Prostate gland (tissue), 2 donors: ENCODE measurements around the gene AHCYL2.

ENCODE experiments used
- POLR2A ChIP-seq: fragments of 450-650 bp; IDR thresholded peaks from one replicate; pipeline ENCODE4 v1.6.1; 2016; ENCODE audit warnings: antibody characterized with exemption, mild to moderate bottlenecking
- POLR2AphosphoS5 ChIP-seq: sonication (generic); formaldehyde crosslinking; IDR thresholded peaks from one replicate; pipeline ENCODE4 v1.6.1; 2017; ENCODE audit warnings: antibody characterized with exemption
- TF ChIP-seq, protein P1 (sequence below), 4 experiments: fragments of 200-600 bp in 2 of 4; fragments of 450-650 bp in 2 of 4; sonication (generic) in 2 of 4; IDR thresholded peaks; 1 replicate in 3 of 4; 2 replicates in 1 of 4; pipeline ENCODE4 v1.5.1; 2016 to 2019; ENCODE audit warnings: antibody characterized with exemption in 4 of 4, mild to moderate bottlenecking in 2 of 4, moderate library complexity in 2 of 4

GRCh38 chr7:129334473-129334872 lies 109.6 kb downstream of the AHCYL2 start:
- TF ChIP-seq, protein P1, sequence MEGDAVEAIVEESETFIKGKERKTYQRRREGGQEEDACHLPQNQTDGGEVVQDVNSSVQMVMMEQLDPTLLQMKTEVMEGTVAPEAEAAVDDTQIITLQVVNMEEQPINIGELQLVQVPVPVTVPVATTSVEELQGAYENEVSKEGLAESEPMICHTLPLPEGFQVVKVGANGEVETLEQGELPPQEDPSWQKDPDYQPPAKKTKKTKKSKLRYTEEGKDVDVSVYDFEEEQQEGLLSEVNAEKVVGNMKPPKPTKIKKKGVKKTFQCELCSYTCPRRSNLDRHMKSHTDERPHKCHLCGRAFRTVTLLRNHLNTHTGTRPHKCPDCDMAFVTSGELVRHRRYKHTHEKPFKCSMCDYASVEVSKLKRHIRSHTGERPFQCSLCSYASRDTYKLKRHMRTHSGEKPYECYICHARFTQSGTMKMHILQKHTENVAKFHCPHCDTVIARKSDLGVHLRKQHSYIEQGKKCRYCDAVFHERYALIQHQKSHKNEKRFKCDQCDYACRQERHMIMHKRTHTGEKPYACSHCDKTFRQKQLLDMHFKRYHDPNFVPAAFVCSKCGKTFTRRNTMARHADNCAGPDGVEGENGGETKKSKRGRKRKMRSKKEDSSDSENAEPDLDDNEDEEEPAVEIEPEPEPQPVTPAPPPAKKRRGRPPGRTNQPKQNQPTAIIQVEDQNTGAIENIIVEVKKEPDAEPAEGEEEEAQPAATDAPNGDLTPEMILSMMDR (IDR thresholded peaks at IDR 0.05) = no peak
- no peak for TF ChIP-seq POLR2A
- TF ChIP-seq POLR2AphosphoS5 = no peak
